Mesothelial cell of epicardium (in vitro differentiated cells): Measurements from ENCODE around the gene IL19. TPM values are rescaled to one million over a fixed set of nuclear protein-coding genes. Genes with fewer than 3 reads are reported as not detected.

Experiments used
- DNase-seq, 2 experiments: peaks; one replicate each; pipeline ENCODE4 v3.0.0; 2021; ENCODE audit warnings: low spot score in 2 of 2; ENCODE audit not compliant: unreplicated experiment in 2 of 2
- H3K27ac Mint-ChIP-seq: 2 replicates; pipeline ENCODE4 v1.8.0; 2021; ENCODE audit warnings: mixed read lengths
- H3K27me3 Mint-ChIP-seq: 2 replicates; pipeline ENCODE4 v1.8.0; 2021; ENCODE audit warnings: low read depth, mixed read lengths
- H3K36me3 Mint-ChIP-seq: 2 replicates; pipeline ENCODE4 v1.8.0; 2021; ENCODE audit warnings: mixed read lengths
- H3K4me1 Mint-ChIP-seq: 2 replicates; pipeline ENCODE4 v1.8.0; 2021; ENCODE audit warnings: mixed read lengths
- H3K4me3 Mint-ChIP-seq: 2 replicates; pipeline ENCODE4 v1.8.0; 2021; ENCODE audit warnings: mild to moderate bottlenecking, moderate library complexity, mixed read lengths
- H3K9me3 Mint-ChIP-seq: 2 replicates; pipeline ENCODE4 v1.8.0; 2021; ENCODE audit warnings: mixed read lengths
- total RNA-seq: library from RNA; stranded (reverse); gene quantifications from 3 replicates; pipeline ENCODE4 v1.2.1, GENCODE V29; 2021
- TF ChIP-seq, protein P1 (sequence below): fragments of 200-600 bp; sonication (generic); IDR thresholded peaks from one replicate; pipeline ENCODE4 v1.5.0; 2021; ENCODE audit warnings: antibody characterized with exemption; ENCODE audit not compliant: unreplicated experiment

Gene IL19
- total RNA-seq, 1 donor from 2014 or later: not detected

DNA sequence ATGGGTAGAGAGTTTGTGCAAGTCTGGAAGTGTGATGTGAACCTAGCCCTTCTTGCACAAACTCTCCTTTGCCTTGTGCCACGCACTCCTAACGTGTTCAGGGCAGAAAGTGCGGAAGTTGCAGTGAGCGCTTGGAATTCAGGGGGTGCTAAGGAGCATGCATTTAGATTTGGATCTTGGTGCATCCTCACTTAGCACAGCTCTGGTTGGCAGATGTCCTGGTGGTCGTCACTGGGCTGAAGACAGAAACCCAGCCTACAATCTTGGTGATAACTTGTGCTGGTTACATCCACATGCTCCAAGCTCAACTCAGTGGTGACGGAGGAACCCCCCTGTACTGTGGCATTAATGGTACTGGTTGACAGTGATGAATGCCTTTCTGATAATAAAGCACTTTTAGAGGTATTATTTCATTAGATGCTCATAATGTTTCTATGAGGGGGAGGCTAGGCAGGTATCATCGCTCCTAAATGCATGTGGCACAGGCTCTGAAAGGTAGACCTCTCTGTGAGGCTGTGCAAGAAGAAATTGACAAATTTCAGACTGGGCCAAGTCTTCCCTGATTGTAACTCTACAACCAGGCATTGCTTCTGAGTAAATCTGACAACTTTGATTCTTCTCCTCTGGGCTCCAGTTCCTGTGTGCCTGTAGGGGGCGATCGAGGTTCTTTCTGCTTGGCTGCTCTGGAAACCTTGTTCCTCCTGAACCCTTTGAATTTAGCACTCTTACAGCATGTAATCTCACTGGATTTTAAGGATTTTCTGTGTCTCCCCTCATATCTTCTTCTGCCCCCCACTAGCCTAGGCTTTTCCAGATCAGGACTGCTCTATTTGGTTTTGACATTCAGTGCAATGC, 45.2 kb upstream of the IL19 start:
- Mint-ChIP-seq H3K4me1 (peaks cover 7% of the 10 kb centered on the region), H3K36me3 (peaks cover 3% of the 10 kb centered on the region), H3K27ac (no peak overlapping the region), H3K27me3 (no peaks in the 10 kb centered on the region), H3K9me3 (no peaks in the 10 kb centered on the region), H3K4me3 (no peak overlapping the region)
- TF ChIP-seq, protein P1, sequence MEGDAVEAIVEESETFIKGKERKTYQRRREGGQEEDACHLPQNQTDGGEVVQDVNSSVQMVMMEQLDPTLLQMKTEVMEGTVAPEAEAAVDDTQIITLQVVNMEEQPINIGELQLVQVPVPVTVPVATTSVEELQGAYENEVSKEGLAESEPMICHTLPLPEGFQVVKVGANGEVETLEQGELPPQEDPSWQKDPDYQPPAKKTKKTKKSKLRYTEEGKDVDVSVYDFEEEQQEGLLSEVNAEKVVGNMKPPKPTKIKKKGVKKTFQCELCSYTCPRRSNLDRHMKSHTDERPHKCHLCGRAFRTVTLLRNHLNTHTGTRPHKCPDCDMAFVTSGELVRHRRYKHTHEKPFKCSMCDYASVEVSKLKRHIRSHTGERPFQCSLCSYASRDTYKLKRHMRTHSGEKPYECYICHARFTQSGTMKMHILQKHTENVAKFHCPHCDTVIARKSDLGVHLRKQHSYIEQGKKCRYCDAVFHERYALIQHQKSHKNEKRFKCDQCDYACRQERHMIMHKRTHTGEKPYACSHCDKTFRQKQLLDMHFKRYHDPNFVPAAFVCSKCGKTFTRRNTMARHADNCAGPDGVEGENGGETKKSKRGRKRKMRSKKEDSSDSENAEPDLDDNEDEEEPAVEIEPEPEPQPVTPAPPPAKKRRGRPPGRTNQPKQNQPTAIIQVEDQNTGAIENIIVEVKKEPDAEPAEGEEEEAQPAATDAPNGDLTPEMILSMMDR: no peak
- DNase-seq: no peak

GRCh38 chr1:206727981-206728696, 42.4 kb upstream of the IL19 start:
- Mint-ChIP-seq H3K9me3 (no peaks in the 10 kb centered on the region), H3K36me3 (peaks cover 12% of the 10 kb centered on the region), H3K27me3 (no peaks in the 10 kb centered on the region), H3K4me3 (no peak overlapping the region), H3K4me1 (peaks cover 7% of the 10 kb centered on the region), H3K27ac (no peak overlapping the region)
- DNase-seq: no peak
- TF ChIP-seq, protein P1: no peak

GRCh38 chr1:206728697-206728987, 41.9 kb upstream of the IL19 start:
- TF ChIP-seq, protein P1: no peak
- Mint-ChIP-seq H3K27me3 (no peaks in the 10 kb centered on the region), H3K27ac (no peak overlapping the region), H3K4me3 (no peak overlapping the region), H3K9me3 (no peaks in the 10 kb centered on the region), H3K4me1 (peaks cover 7% of the 10 kb centered on the region), H3K36me3 (peaks cover 14% of the 10 kb centered on the region)
- DNase-seq: no peak

GRCh38 chr1:206729050-206729449, 41.5 kb upstream of the IL19 start:
- H3K36me3 Mint-ChIP-seq: peaks cover 15% of the 10 kb centered on the region
- H3K4me3 Mint-ChIP-seq: no peak overlapping the region
- no peak overlapping the region for H3K27ac Mint-ChIP-seq
- no peaks in the 10 kb centered on the region for H3K27me3 Mint-ChIP-seq
- TF ChIP-seq, protein P1: no peak
- peaks cover 4% of the 10 kb centered on the region for H3K4me1 Mint-ChIP-seq
- no peak for DNase-seq
- no peaks in the 10 kb centered on the region for H3K9me3 Mint-ChIP-seq

DNA sequence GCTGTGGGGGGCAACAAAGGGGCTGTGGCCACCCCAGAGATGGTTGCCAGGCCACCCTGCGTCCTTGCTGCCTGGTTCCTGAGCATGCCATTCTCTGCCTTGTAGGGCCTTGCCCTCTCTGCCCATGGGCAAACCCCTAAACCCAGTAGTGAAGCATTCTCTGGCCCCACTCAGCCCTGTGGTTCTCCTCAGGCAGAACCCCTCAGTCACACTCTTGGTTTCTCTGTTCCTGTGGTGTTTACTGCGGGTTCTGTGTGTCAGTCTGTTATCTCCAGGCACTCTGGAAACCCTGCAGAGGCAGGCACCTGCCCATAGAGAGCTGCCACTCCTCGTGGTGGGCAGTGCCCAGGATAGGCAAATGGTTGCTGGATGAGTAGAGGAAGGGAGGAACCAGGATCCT, 41.1 kb upstream of the IL19 start:
- Mint-ChIP-seq H3K36me3 (peaks cover 15% of the 10 kb centered on the region), H3K9me3 (no peaks in the 10 kb centered on the region), H3K4me3 (no peak overlapping the region), H3K27ac (no peak overlapping the region), H3K4me1 (peaks cover 2% of the 10 kb centered on the region), H3K27me3 (no peaks in the 10 kb centered on the region)
- no peak for DNase-seq
- TF ChIP-seq, protein P1: no peak
